GM18505 (cell line): ENCODE results near the gene KRT80.

ENCODE experiments used
- ATAC-seq: cut with Tn5 transposase; IDR thresholded peaks from one replicate; pipeline ENCODE4 v1.9.1; 2021; ENCODE audit not compliant: unreplicated experiment
- POLR2A ChIP-seq: IDR thresholded peaks from 4 replicates; pipeline ENCODE4 v1.6.1; 2011; ENCODE audit warnings: borderline replicate concordance; ENCODE audit not compliant: insufficient read depth, insufficient read length; ENCODE audit errors: extremely low read depth

Gene KRT80

GRCh38 chr12:52189376-52190174, 2.2 kb downstream of the KRT80 start:
- TF ChIP-seq POLR2A, result no peak
- no peak for ATAC-seq

GRCh38 chr12:52188658-52189057, 3.2 kb downstream of the KRT80 start:
- TF ChIP-seq POLR2A, result no peak
- no peak for ATAC-seq

GRCh38 chr12:52187640-52188039, 4.2 kb downstream of the KRT80 start:
- ATAC-seq, result no peak
- no peak for TF ChIP-seq POLR2A

- no peak for TF ChIP-seq POLR2A
- no peak for ATAC-seq
Observed at GRCh38 chr12:52187206-52187605, 4.6 kb downstream of the KRT80 start.

DNA sequence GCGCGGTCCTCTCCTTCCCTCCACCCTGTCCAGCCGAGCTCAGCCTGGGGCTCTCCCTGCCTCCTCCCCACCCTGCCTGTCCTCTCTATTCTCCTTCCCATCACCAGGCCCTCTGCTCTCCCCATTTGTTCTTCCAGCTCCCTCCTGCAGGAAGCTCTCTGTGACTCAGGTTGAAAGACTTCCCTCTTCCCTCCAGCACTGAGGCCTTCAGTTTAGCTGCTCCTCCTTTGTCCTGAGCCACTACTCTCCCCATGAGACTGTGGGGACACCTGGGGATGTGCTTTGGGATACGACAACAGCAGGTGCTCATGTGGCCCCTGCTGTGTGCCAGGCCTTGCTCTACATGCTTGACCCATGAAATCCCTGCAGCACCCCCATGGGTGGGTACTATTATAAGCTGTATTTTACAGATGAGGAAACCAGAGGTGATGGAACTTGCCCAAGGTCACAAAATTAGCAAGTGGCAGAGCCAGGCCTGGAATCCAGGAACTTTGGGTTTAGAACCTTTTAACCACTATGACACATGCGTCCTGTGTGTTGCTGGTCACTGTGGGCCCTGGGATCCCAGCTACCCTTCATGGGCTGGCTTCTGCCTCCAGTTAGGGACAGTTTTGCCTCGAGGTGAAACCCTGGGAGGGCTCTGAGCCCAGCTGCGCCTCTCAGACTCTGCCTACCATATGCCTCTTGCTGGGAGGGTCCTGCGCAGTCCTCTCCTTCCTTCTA, 5.5 kb downstream of the KRT80 start:
- no peak for ATAC-seq
- no peak for TF ChIP-seq POLR2A

DNA sequence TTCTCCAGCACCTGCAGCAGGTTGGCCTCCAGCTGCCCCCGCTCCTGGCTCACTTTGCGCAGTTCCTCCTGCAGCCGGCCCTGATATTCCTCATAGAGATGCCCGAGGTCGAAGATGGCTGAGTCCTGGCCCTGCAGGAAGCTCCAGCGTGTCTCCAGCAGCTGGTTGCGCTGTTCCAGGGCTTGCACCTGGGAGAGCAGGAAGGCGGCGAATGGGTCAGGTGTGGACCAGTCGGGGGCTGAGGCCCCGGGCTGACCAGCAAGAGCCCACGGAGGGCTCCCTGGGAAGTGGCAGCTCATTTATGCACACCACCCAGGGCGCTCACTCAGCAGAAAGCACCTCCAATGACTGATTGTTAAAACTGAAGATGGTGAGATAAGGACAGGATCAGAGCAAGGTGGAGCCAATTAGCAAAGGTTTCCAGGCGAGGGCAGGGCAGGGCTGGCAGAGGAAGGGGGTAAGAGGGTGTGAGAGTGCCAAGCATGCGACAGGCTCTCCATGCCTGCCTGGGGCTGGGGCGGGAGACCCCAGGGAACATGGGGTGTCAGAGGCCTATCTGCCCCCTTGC, 6.3 kb downstream of the KRT80 start:
- ATAC-seq, result no peak
- TF ChIP-seq POLR2A, result no peak

DNA sequence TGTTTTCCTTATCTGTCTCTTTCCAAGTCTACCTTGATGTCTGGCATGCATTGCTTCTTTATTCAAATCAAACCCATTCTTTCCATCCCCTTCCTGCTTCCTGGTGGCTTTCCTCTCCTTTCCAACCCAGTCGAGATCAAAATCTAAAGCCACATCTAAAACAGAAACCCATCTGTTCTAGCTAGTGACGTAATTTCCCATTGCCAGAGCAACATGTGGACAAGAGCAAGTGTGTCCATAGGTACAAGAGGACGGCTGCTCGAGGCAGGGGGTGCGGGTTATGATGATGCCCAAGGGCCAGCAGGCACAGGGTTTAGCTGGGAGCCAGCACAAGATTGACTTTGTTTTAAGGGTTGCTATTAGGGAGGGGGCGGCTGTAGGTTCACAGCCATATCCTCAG, 7.0 kb downstream of the KRT80 start:
- TF ChIP-seq POLR2A, result no peak
- no peak for ATAC-seq

- no peak for TF ChIP-seq POLR2A
- ATAC-seq, result no peak
Observed at GRCh38 chr12:52183971-52184370, 7.8 kb downstream of the KRT80 start.

- no peak for ATAC-seq
Observed at GRCh38 chr12:52183544-52183910, 8.3 kb downstream of the KRT80 start.

GRCh38 chr12:52182898-52183543, 8.8 kb downstream of the KRT80 start:
- no peak for TF ChIP-seq POLR2A
- ATAC-seq, result no peak

More at GRCh38 chr12:52183544-52183910, 8.3 kb downstream of the KRT80 start:
- TF ChIP-seq POLR2A, result no peak

GRCh38 chr12:52182384-52182783, 9.4 kb downstream of the KRT80 start:
- ATAC-seq, result no peak
- no peak for TF ChIP-seq POLR2A

DNA sequence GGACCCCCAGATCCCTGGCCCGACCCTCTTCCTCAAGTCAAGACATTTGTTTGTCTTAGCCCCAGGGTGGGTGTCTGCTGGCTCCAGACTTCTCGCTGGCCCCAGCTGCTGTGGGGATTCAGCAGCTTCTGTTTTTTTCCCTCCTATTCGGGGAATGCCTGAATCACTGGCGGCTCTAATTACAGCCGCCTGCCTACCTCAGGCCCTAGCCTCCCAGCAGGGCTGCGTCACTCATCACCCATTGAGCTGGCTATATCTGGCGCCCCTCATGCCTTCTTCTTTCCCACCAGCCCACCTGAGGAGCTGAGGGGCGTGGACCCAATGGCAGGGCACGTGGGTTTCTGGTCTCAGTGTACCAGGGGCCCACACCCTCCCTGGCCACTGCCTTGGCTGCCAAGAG, 10.1 kb downstream of the KRT80 start:
- ATAC-seq, result no peak

DNA sequence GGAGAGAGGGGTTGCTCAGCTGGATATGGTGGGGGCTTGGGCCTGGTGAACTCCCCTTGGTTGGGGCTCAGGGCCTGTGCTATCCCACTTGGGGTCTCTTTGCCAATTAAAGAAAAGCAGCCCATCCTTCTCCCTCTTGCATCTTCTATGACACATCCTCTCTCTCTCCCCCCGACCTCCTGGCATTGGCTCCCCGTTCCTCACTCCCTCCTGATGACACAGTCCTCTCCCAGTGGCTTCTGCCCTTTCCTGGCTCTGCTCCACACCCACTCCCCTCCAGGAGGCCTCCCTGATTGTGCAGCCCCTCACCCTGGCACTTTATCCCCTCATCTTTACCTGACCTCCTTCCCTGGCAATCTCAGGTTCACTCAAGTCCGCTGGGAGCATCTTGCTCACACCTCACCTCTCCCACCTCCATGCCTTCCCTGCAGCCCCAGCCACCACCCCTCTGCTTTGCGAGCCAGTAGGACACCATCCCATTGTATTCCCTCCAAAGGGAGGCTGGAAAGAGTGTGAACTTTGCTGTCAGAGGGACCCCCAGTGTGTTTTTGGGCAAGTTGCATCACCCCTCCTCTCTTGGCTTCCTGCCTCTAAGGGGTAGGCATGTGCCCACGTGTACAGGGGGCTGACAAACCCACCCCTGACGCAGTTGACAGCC, 10.7 kb downstream of the KRT80 start:
- no peak for ATAC-seq
- no peak for TF ChIP-seq POLR2A

More for the DNA sequence above, 10.1 kb downstream of the KRT80 start:
- no peak for TF ChIP-seq POLR2A
